GM18520 (cell line): Measurements from ENCODE around the gene NCBP3.
A peak's percentile ranks its signal among the peaks of the same experiment; 100 is the strongest.
"Not testable (repeated sequence)": the region's sequence is repeated elsewhere in the genome, so short reads cannot be mapped to it uniquely, and the experiment has no call there.

Source experiments
- ATAC-seq: cut with Tn5 transposase; IDR thresholded peaks from one replicate; pipeline ENCODE4 v1.9.1; 2021; ENCODE audit not compliant: unreplicated experiment

NCBP3 gene

DNA sequence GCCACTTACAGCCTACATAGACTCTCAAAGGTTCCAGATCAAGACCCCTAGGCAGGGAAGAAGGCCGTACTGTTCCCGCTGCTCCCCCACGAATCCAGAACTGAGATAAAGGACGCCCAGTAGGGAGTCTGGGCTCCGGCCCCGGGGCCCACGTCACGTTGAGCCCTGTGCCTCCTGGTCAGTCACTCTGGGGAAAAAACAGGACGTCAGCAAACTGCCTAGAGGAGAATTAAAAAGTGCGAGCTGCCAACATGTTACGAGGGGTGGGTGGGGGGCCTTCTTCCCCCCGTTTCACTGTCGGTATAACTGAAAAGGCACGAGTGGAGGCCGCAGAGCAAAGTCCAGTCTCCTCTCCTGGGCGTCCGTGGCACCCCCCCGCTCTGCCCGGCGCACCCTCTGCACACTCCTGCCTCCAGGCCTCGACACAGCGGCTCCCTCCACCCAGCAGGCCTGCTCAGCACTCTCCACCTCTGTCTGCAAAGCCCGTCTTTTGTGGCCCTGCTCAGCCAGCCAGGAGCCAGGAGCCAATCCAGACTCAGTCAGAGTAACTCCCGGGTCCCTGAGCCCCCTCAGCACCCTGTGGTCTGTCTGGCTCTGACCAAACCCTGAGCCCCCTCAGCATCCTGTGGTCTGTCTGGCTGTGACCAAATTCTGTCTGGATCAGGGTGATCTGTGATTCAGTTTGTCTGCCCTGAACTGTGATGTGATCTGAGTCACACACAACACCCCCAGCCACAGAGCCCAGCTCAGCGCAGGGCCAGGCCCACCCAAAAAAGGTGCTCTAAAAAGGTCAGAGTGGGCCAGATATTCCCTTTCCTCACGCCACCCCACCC, 51.3 kb downstream of the NCBP3 start:
- no peak for ATAC-seq

DNA sequence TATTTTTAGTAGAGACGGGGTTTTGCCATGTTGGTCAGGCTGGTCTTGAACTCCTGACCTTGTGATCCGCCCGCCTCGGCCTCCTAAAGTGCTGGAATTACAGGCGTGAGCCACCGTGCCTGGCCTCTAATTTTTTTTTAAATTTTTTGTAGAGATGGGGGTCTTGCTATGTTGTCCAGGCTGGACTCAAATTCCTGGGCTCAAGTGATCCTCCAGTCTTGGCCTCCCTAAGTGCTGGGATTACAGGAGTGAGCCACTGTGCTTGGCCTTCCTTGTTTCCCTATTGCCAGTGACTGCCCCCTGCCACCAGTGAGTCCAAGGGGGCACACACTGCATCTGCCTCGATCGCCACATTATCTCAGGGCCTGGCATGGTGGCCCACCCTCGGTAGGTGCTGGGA, 51.9 kb downstream of the NCBP3 start:
- ATAC-seq = not testable (repeated sequence)

DNA sequence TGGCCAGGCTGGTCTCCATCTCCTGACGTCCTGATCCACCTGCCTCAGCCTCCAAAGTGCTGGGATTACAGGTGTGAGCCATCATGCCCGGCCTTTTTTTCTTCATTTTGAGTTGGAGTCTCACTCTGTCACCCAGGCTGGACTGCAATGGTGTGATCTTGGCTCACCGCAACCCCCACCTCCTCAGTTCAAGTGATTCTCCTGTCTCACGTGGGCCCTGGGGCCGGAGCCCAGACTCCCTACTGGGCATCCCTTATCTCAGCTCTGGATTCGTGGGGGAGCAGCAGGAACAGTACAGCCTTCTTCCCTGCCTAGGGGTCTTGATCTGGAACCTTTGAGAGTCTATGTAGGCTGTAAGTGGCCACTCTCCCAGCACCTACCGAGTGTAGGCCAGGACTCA, 52.8 kb downstream of the NCBP3 start:
- not testable (repeated sequence) for ATAC-seq

DNA sequence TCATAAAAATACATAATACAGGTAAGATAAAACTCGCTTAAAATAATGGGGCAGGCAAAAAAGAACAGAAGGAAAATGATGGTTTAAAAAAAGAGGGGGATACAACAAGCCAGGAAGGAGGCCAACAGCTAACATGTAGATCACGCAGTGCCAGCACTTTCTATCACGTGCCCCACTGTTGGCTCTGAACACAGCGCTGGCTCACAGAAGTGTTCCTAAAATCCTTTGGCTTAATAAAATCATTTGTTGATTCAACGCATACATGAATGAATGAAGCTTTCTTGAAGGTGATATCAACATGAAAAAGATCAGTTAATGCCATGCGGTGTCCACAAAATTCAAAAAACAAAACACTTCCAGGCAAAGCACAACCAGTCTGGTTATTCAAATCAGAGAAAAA, 53.6 kb downstream of the NCBP3 start:
- no peak for ATAC-seq

DNA sequence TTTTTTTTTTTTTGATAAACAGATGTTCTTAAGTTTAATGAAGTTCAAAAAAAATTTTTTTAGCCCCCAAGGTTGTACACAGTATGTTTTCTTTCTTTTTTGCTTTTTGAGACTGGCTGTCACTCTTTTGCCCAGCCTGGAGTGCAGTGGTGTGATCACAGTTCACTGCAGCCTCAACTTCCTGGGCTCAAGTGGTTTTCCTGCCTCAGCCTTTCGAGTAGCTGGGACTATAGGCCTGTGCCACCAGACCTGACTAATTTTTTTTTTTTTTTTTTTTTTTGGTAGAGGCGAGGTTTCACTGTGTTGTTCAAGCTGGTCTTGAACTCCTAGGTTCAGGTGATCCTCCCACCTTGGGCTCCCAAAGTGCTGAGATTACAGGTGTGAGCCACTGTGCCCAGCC, 57.8 kb downstream of the NCBP3 start:
- no peak for ATAC-seq

DNA sequence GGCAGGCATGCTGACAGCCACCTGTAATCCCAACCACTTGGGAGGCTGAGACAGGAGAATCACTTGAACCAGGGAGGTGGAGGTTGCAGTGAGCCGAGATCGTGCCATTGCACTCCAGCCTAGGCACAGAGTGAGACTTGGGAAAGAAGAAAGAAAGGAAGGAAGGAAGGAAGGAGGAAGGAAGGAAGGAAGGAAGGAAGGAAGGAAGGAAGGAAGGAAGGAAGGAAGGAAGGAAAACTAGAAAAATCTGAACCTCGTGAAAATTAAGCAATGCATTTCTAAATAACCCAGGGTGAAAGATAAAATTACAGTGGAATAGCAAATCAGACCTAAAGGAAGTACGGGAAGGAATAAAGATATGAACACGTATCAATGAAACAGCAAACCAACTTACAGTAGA, 60.7 kb downstream of the NCBP3 start:
- ATAC-seq = not testable (repeated sequence)

DNA sequence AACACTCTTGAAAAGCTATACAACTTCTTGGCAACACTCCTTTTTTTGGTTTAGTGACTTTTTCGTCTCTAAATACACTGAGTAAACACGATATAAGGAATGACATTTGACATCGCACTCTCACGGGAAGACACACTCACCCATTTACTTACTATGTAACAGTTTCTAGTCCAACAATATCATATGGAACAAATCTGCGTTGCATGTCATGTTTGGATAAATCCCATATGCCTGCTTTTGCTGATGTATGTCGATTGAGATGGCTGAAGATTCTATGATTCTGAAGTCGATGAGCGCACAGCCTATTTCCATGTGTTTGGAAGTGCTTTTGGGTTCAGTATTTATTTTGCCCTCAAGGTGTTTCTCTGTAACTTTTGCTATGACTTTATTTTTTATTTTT, 63.3 kb downstream of the NCBP3 start:
- no peak for ATAC-seq

DNA sequence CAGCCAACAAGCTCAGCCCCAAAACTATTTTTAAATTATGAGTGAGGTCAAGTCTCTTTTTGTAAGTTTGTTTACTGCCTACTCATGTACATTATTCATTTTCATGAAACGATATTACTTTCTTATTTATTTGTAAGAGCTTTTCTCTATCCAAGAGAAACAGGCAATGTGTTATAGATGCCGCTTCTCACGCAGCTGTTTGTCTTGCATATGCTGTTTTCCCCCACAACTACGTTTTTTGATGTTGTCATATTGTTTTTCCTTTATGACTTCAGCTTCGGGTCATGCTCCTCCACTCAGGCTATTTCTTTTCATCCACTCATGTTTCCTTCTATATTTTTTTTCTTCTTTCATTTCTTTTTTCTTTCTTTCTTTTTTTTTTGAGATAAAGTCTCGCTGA, 65.1 kb downstream of the NCBP3 start:
- ATAC-seq = no peak

DNA sequence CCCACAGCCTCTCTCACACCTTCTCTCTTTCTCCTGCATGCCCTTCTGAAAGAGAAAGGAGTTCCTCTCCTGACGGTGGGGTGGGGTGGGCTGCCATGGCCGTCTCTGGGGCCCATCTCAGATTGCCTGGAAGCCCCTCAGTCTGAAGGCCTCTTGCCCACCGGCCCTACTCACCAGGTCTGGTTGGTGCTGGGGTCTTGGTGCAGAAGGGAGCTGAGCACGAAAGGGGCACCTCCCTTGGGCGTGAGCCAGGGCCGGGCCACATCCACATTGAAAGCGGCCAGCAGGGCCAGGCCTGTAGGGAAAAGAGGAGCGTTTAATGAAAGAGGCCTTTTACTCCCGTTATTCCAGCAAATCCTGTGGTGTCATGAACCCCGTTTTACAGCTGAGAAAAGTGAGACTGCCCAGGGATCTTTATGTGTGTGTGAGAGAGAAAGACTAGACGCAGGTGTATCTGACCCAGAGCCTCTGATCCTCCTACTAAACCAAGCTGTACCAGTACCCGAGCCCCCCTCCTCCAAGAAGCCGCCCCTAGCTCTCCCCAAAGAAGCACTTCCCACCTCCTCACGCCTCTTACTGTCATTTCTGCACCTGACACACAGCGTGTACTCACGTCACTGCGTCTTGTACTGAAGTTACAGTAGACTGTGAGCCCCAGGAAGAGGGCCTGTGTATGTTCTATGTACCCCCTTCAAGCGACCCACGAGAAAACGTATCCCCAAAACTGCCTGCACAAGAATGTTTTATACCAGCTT, 68.5 kb downstream of the NCBP3 start:
- no peak for ATAC-seq

DNA sequence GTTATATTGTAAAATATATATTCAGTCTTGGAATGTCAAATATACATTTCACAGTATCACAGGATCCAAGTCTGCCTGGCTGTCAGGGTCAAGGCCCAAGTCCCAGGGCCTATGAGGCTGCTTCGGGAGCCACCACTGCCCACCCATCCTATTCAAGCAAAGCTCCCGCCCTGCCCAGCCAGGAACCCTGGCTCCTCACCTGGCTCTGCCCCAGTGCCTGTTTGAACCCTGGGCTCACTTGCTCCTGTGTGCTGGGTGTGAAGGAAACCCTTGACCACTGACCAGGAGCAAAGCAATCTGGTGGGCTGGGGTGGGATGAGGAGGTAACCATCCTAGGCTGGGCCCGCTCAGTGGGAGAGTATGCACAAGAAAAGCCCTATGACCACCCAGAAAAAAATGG, 72.1 kb downstream of the NCBP3 start:
- ATAC-seq = no peak

DNA sequence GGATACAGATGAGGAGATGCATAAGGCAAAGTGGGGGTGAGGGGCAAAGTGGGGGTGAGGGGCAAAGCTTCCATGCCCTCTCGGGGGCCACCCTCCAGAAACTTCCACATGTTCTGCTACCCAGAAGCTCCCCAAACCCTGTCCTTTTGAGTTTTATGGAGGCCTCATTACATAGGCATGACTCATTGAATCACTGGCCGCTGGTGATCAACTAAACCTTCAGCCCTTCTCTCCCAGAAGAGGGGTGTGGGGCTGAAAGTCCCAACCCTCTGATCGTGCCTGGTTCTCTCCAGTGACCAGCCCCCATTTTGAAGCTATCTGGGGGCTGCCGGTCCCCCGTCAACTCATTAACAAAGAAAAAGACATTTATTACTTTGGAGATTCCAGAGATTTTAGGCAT, 72.5 kb downstream of the NCBP3 start:
- no peak for ATAC-seq

DNA sequence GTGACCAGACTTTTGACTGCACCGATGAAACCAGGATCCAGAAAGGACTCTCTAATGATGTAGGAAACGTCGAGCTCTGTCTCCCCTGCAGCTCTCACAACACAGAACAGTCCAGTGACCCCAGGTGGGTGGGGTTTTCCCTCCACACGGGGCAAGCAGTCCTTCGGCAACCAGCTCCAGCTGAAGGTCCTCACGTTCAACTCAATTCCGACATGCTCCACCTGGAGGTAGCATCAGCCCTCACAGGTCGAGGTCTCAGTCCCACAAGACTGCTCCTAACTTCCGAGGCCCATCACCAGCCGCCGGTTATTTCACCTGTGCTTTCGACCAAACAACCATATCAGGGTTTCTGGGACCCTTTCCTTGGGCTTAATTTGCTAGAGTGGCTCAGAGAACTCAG, 73.3 kb downstream of the NCBP3 start:
- ATAC-seq = no peak

DNA sequence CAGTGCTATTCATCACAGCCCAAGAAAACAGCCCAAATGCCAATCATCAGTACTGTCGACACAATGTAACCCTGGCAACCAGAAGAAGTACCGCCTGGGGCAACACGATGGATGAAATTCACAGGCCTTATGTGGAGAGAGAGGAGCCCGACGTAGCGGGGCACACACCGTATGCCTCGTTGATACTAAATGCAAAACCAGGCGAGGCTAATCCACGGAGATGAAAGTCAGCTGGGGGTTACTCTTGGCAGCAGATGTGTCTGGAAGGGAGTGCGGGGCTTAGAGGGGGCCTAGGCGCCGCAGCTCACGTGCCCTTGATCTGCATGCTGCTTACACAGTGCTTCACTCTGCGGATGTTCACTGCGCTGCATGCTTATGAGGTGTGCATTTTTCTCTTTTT, 74.9 kb downstream of the NCBP3 start:
- no peak for ATAC-seq

DNA sequence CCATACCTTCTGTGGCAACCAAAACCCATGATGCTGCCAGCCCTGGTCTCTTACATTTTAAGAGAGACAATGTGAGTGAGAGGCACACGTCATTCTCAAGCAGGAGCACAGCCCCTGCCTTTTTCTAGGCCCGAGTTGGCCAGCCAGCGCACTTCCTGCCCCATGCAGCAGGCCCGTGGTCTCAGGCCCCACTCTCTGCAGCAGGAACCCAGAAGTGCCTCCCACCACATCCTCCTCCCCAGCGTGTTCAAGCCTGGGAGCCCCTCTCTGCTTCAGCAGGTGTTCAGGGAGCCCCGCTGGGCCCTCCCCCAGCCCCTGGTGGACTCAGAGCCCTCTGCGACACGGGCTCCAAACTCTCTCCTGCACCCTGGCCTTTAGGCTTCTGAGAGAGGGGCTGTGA, 75.6 kb downstream of the NCBP3 start:
- ATAC-seq = no peak

DNA sequence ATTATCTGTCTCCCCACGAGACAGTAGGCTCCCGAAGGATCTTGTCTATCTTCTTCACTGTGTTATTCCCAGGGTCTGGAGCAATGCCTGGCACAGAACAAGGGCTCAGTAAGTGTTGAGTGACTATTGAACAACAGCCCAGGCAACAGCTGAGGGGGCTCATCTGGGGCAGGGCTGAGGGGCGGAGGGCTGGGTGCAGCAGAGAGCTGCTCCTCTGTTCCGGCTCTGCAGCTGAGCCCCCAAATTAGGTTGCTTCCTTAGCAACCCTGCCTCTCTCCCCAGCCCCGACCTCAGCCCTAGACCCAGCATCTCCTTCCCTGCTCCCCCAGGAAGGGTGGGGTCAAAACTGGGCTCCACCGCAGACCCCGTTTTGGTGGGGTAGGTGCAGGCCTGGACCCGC, 77.3 kb downstream of the NCBP3 start:
- no peak for ATAC-seq

DNA sequence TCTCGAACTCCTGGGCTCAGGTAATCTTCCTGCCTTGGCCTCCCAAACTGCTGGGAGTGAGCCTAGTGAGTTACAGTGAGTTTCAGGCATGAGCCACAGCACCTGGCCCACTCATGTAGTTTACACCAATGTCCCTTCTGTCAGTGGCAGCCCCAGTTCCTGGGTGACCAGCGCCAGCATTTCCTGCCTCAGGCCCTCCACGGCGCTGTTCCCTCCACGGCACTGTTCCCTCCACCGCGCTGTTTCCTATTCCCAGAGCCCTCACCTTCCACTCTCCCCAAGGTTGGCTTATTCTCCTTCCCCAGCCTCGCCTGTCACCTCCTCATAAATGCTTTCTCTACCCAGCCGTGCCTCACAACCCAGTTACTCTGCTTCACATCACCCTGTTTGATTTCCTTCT, 77.7 kb downstream of the NCBP3 start:
- ATAC-seq = no peak

DNA sequence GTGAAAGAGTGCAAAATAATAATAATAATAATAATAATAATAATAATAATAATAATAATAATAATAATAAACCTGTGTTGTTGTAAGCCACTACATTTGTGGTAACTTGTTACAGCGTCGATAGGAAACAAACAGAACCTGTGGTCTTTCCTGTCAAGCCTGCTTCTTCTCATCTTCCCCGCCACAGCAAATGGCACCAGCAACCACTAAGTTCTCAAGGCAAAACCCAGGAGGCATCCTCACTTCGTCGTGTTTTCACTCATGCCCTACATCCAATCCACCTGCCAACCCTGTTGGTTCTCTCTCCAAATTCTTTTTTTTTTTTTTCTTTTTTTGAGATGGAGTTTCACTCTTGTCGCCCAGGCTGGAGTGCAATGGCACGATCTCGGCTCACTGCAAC, 79.3 kb downstream of the NCBP3 start:
- no peak for ATAC-seq

DNA sequence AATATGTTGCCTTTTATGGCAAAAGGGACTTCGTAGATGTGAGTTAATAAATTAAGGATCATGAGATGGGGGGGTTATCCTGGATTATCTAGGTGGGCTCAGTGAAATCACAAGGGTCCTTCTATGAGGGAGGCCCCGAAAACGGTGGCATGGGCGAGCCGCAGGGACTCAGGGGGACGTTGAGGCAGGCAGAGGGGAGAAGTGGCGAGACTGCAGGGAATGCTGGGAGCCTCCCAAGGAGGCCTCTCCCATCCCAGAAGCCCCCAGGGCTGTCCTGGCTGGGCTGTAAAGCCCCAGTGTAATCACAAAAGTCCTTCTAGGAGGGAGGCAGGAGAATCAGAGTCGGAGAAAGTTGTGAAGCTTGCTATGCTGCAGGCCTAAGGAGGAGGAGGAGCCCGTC, 80.1 kb downstream of the NCBP3 start:
- no peak for ATAC-seq

DNA sequence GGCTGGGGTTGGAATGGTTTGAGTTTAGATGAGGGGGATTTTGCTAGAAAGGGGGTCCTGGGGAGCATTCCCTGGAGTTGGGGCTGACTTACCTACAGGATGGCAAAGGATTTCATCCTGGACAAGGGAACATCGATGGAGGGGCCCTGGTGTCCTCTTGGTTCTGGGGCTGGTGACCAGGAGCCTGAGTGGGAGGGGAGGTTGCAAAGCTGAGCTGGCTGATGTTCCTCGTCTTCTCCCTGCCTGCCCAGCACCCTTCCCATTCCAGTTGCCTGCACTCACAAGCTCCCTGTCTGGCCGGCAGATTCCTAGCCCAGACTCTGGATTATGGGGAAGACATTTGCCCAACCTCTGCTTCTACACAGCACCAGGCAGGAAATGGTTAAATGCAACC, 82.3 kb downstream of the NCBP3 start:
- no peak for ATAC-seq

DNA sequence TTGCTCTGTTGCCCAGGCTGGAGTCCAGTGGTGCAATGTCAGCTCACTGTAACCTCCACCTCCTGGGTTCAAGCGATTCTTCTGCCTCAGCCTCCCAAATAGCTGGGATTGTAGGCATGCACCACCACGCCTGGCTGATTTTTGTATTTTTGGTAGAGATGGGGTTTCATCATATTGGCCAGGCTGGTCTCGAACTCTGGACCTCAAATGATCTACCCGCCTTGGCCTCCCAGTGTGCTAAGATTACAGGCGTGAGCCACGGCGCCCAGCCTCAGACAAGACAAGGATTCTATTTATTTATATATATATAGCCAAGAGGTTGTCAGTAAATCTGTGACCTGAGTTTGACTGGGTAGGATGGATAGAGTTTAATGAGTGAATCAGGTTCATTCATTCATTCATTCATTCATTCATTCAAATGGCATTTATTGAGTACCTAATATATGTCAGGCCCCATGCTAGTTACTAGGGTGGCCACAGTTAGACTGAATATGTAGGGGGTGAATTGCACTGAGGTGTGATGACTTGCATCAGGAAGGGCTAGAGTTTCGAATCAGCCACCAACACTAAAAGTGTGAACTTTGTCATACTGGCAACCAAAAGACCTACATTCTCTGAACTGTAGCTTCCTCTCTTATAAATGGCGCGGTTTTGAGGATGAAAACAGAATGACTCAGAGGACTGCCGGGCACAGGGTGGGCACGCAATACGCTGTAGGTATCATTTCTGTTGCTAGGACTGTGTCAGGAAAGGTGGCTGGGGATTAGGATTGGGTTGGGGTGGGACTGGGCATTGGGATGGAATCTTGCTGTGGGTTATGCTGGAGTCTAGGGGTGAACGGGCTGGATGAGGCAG, 82.9 kb downstream of the NCBP3 start:
- ATAC-seq = peak; percentile 86

DNA sequence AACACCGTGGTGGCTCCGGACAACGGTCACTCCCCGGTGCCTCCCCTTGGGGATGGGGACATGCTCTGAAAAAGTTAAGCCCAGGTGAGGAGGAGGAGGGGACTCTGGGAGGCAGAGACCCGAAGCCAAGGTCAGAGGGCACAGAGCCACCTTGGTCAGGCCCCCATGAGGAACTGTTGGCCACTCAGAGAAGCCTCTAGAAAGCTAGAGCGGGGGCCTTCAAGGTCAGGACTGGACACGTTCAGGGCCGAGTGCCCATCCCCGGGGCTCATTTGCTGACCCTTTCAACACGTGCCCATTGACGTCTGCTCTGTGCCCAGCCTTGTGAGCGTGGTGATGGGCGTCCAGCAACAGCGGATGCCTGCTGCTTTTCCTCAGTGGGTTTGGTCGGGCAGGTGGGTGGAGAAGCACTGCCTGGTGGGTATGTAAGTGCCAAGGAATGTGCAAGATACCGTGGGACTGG, 84.1 kb downstream of the NCBP3 start:
- ATAC-seq = no peak
